ENCODE data around the gene CTIF. TPM values are rescaled to one million over a fixed set of nuclear protein-coding genes. Genes with fewer than 3 reads are reported as not detected.

Gene CTIF
- total RNA-seq, 1 experiment from 2014 or later: 19.8 TPM

GRCh38 chr18:48766487-48766886, 227.7 kb downstream of the CTIF start:
- DNase-seq (ENCODE audit: low read depth): no peak

- no peak for DNase-seq (ENCODE audit: low read depth)
Observed at GRCh38 chr18:48767090-48767690, 228.4 kb downstream of the CTIF start.

- no peak for DNase-seq (ENCODE audit: low read depth)
Observed at GRCh38 chr18:48769006-48769636, 230.3 kb downstream of the CTIF start.

DNA sequence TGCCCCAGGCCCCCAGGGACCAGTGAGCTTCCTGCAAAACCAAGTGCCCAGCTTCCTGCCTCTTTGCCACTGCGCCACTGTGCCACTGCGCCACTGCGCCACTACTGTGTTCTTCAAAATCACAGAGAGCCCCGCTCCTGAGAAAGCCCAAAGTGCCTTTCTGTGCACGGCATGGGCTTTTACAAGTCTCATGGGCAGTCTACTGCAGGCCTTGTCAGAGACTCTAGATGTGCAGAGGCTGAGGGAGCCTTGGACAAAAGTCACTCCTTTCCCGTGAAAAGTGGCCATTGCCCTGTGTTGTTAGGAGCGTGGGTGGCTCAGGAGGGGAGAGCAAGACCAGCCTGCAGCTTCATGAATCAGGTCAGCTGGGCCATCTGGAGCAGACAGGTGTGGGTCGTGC, 231.4 kb downstream of the CTIF start:
- no peak for DNase-seq (ENCODE audit: low read depth)

DNA sequence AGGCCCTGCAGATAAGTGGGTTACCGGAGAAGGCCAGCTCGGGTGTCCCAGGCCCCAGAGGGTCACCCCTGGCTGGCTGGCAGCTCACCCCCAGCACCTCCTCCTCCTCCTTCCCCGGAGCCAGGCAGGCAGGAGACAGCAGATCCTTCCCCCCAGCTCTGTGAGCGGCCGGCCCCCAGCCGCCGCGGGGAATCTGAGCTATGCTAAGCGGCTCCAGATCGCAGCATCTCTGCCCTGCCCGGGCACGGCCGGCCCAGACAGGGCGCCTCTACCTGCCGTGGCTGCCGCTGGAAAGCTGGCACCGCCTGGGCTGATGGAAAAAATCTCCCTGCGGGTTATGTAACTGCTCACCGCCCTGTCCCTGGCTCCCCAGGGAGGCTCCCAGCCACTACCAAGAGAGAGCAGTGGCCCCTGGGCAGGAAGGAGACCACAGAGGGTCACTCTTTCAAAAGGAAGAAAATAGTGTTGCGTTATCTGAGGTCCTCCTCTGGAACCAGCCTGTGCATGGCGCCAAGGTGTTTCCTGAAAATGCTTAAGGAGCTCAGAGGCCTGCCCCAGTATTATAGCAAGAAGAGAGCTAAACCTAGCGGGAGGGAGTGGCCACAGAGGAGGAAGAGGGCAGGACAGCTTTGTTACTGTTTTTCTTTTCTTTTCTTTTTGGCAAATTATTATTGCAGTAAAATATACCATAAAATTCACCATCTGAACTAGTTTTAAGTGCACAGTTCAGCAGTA, 233.0 kb downstream of the CTIF start:
- DNase-seq (ENCODE audit: low read depth): no peak

DNA sequence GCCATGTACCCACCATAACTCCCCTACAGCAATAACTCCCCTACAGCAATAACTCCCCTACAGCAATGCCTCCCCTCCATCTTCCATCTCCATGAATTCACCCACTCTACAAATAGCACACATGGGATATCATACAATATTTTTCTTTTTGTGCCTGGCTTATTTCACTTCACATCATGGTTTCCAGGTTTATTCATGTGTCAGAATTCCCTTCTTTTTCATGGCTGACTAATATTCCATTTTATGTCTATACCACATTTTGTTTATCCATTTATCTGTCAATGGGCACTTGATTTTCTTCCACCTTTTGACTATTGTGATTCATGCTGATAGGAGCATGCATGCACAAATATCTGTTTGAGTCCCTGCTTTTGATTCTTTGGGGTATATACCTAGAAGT, 233.6 kb downstream of the CTIF start:
- no peak for DNase-seq (ENCODE audit: low read depth)

DNA sequence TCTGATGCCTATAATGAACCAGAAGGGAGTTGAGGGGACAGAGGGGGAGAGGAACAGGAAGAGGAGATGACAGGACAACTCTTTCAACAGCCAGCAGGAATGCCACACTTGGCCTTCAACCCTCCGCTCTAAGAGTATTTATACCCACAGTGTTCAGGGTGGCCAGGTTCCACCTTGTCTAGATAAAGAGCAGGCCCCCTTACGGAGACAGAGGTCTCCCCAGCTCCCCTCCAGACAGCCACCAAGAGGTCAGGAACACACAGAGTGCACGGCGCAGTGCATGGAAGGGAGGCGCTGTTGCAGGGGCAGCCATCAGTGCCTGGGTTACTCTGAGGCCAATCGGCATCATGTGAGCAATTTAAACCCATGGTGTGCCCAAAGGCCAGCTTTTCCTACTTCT, 235.0 kb downstream of the CTIF start:
- no peak for DNase-seq (ENCODE audit: low read depth)

- DNase-seq (ENCODE audit: low read depth): no peak
Observed at GRCh38 chr18:48774941-48775340, 236.1 kb downstream of the CTIF start.

DNA sequence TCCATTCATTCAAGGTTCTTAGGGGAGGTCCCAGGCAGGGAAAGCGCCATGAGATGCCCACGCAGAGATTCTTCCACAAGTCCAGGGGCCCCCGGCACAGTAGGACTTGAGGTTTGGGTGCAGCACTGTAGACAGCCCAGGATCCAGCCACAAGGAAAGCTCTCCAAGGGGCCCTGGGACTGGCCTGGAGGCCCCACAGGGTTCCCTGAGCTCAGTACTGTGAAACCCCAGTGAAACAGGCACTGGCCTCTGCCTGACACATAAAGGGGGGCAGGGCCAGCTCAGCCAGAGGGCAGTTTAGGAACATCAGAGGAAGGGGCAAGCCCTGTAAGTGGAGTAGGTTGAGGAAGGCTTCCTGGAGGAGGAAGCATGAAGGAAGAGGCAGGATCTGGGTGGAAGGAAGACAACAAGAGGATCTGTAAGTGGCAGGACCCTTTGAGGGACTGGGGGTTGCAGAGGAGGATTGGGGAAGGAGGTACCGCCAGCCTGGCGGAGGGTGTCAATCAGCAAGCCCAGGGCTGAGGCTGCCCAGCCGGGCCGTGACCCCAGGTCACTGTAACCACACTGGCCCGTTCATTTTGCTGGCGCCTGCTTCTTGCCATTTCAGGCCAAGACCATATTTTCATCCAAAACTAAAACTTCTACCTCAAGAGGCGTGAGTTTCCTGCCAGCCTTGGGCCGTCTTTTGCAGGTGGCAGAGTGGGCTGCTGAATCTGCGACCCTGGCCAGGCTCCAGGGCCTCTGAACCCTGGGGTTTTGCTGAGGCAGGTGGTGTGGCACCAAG, 236.7 kb downstream of the CTIF start:
- DNase-seq (ENCODE audit: low read depth): no peak

- DNase-seq (ENCODE audit: low read depth): no peak
Observed at GRCh38 chr18:48776156-48776555, 237.3 kb downstream of the CTIF start.

GRCh38 chr18:48776641-48777025, 237.8 kb downstream of the CTIF start:
- DNase-seq (ENCODE audit: low read depth): no peak

DNA sequence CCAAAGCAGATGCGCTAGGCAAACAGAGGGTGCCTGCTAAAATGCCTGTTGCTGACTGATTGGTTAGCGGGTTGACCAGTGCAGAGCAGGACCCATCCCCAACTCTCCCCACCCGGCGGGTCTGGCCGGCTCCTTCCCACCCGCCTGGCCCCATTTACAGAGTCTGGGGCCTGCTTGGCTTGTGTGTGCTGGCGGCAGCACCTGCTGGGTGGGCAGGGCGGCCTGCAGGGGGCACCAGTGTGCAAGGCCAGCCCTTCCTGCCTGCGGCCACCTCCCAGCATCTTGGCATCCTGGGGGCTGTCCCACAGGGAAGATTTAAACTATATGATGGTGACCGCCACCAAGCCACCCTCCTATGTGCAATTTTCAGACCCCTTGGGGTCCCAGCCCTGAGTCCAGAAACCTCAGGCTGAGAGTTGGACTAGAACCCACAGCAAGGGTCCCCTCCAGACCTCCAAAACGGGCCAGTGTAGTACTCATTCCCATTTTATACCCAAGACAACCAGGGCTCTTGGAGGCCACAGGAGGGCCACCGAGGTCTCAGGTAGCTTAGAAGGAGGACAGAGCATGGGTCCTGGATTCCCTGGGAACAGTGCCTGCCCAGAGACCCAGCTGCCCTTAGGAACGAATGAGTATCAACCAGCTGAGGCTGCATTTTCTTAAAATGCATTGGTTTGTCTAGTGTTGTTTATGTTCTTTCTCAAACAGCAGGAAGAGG, 238.4 kb downstream of the CTIF start:
- peak; percentile 62 for DNase-seq (ENCODE audit: low read depth)

DNA sequence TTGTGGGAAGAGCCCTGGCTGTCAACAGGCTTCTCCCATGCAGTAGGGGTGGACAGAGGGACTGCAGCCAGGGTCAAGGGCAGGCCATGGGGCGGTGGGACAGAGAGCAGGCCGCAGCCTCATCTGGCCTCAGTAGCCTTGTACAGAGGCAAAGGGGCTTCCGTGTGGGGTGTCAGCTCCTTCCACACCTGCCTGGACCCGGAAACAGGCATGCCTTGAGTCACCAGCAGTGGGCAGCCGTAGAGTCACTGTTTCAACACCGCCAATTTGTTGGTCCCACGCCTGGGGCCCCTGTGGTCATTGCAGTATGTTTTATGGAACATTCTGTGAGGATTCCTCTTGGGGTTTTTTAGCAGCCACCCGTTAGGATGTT, 238.9 kb downstream of the CTIF start:
- DNase-seq (ENCODE audit: low read depth): no peak

DNA sequence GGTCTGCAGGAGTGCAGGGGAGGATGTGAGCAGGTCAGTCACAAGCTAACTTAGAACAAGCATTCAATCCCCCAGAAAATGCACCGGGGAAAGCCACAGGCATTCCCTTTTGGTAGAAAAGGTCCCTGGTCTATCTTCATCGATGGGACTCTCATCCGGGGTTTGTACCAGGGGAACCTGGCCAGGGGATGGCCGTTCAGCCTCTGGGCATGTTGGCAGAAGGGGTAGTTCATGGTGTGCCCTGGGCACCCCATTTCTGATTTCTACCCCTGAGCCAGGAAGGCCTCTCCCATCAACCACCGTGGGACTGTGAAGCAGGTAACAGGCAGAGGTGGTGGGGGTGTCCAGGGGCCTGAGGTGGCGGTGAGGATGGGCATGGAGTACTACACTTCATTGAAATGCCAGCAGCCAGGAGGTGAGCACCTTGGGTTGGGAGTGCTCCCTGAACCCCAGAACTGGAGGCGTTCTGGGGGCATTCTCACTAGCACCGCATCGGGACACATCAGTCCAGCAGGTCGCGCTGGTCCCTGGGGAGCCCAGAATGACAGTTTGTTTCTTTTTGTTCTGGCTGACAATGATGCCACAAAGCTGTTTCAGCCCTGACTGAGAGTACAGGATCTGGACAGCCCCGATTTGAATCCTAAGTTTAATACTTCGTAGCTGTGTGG, 239.6 kb downstream of the CTIF start:
- no peak for DNase-seq (ENCODE audit: low read depth)

DNA sequence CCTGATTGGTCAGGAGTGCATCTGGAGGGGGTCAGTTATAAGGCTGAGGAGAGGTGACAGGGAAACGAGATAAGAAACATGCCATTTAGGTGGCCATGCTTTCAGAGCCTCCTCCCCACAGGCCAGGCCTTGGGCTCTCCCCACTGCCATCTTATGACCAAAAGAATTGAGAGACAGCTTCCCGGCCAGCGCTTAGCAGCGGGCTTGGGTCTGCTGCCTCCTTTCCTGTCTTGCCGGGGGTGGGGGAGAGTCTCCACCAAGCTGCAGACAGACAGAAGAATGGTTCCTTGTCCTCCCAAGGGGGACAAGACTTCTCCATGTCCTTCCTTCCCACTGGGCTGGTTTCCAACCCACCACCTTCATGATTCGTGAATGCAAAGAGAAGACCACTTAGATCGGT, 240.6 kb downstream of the CTIF start:
- no peak for DNase-seq (ENCODE audit: low read depth)

- DNase-seq (ENCODE audit: low read depth): no peak
Observed at GRCh38 chr18:48780201-48780912, 241.5 kb downstream of the CTIF start.

DNA sequence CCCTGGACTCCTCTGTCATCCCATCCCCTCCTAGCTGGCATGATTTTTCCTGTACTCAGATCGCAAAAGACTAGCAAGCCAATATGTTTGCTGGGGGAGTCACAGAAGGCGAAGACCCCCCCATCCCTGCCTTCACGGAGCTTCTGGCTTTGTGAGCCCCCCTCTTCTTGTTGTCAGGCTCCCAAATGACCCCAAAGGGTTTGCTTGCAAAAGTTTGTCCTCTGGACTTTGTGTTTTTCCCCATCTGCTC, 242.0 kb downstream of the CTIF start:
- no peak for DNase-seq (ENCODE audit: low read depth)

GRCh38 chr18:48781163-48781987, 242.5 kb downstream of the CTIF start:
- no peak for DNase-seq (ENCODE audit: low read depth)

GRCh38 chr18:48781988-48782363, 243.1 kb downstream of the CTIF start:
- DNase-seq (ENCODE audit: low read depth): no peak

- no peak for DNase-seq (ENCODE audit: low read depth)
Observed at GRCh38 chr18:48782381-48782861, 243.6 kb downstream of the CTIF start.
